K562 (cell line): ENCODE data around the gene NAV2. TPM values are rescaled to one million over a fixed set of nuclear protein-coding genes. Genes with fewer than 3 reads are reported as not detected.

Experiments used
- ATAC-seq: fragments of 200-7000 bp; cut with Tn5 transposase; 3 replicates; pipeline ENCODE4 v1.9.1; 2020; ENCODE audit warnings: moderate library complexity
- BruUV-seq: library from RNA; stranded (reverse); fragments of 400-500 nt; replicated peaks from 2 replicates; lab custom pipeline; 2021; lab: Mats Ljungman, UMichigan
- CTCF ChIA-PET: fragments of 300-600 bp; formaldehyde crosslinking; extraction: SDS; loops from one replicate; lab custom pipeline; 2021; ENCODE audit warnings: low intra/inter-chr PET ratio; lab: Yijun Ruan, JAX
- POLR2A ChIA-PET: fragments of 300-600, 350-650 bp; sonication (Branson Sonifier 250); formaldehyde crosslinking; extraction: SDS; loops from one replicate; lab custom pipeline; 2021; ENCODE audit warnings: antibody characterized with exemption, inconsistent platforms; lab: Yijun Ruan, JAX
- DNase-seq, 4 experiments: peaks; one replicate each; pipeline versions ENCODE4 v3.0.0 to v3.0.0-alpha.2; 2011 to 2018; ENCODE audit warnings: low spot score in 3 of 4, mixed read lengths in 3 of 4; ENCODE audit errors: extremely low read depth in 1 of 4
- FAIRE-seq: peaks from 2 replicates; lab custom pipeline; 2011; peaks lifted over from hg19 to GRCh38; lab: Jason Lieb, UNC
- H2AFZ ChIP-seq: 2 replicates; pipeline ENCODE4 v1.6.0; 2011; ENCODE audit warnings: low read depth, low read length, control low read depth, inconsistent platforms
- H3K27ac ChIP-seq: fragments of 200-600 bp; 3 replicates; pipeline ENCODE4 v1.8.0; 2011; ENCODE audit warnings: low read depth, mild to moderate bottlenecking, control low read depth, inconsistent platforms, low read length, moderate library complexity, mixed read lengths; ENCODE audit errors: extremely low read depth
- H3K27me3 ChIP-seq, 2 experiments: fragments of 300-600 bp in 1 of 2; 2 replicates in 1 of 2; 3 replicates in 1 of 2; pipeline versions ENCODE4 v1.6.0 to v1.8.0; 2011; ENCODE audit warnings: inconsistent platforms in 2 of 2, low read length in 2 of 2, mild to moderate bottlenecking in 1 of 2, mixed read lengths in 1 of 2, moderate library complexity in 1 of 2; ENCODE audit not compliant: control insufficient read depth in 2 of 2, insufficient read depth in 2 of 2
- H3K36me3 ChIP-seq: fragments of 300-600 bp; 3 replicates; pipeline ENCODE4 v1.8.0; 2011; ENCODE audit warnings: mild to moderate bottlenecking, low read length, inconsistent platforms; ENCODE audit not compliant: control insufficient read depth, insufficient read depth
- H3K4me1 ChIP-seq, 2 experiments: fragments of 200-600 bp in 1 of 2; replicated peaks in 1 of 2; 2 replicates in 1 of 2; 3 replicates in 1 of 2; pipeline versions ENCODE4 v1.5.1 to v1.8.0; 2011; ENCODE audit warnings: inconsistent platforms in 2 of 2, low read length in 2 of 2, mild to moderate bottlenecking in 1 of 2, mixed read lengths in 1 of 2, moderate library complexity in 1 of 2; ENCODE audit not compliant: control insufficient read depth in 2 of 2, insufficient read depth in 2 of 2
- H3K4me2 ChIP-seq: 2 replicates; pipeline ENCODE4 v1.6.1; 2011; ENCODE audit warnings: low read length, control low read depth, inconsistent platforms, mixed read lengths; ENCODE audit not compliant: insufficient read depth
- H3K4me3 ChIP-seq: fragments of 200-600 bp; sonication (generic), shearing (Covaris generic); 2 replicates; pipeline ENCODE4 v1.5.1; 2016; ENCODE audit warnings: control low read depth, inconsistent platforms
- H3K79me2 ChIP-seq: fragments of 200-600 bp; 3 replicates; pipeline ENCODE4 v1.8.0; 2011; ENCODE audit warnings: low read length, inconsistent platforms; ENCODE audit not compliant: control insufficient read depth, insufficient read depth
- H3K9ac ChIP-seq, 2 experiments: 2 replicates each; pipeline versions ENCODE4 v1.6.0 to v1.6.1; 2011; ENCODE audit warnings: low read depth in 2 of 2, low read length in 2 of 2, control low read depth in 1 of 2, inconsistent platforms in 1 of 2, mild to moderate bottlenecking in 1 of 2, mixed read lengths in 1 of 2; ENCODE audit not compliant: insufficient read depth in 1 of 2
- H3K9me1 ChIP-seq: one replicate; pipeline ENCODE4 v1.6.0; 2011; ENCODE audit warnings: inconsistent platforms, mild to moderate bottlenecking, low read length, moderate library complexity; ENCODE audit not compliant: control insufficient read depth, insufficient read depth
- H3K9me3 ChIP-seq: replicated peaks from 2 replicates; pipeline ENCODE4 v1.5.1; 2011; ENCODE audit warnings: low read depth, low read length, inconsistent platforms; ENCODE audit not compliant: control insufficient read depth, insufficient read depth
- H4K20me1 ChIP-seq: replicated peaks from 2 replicates; pipeline ENCODE4 v1.6.1; 2011; ENCODE audit warnings: low read length, inconsistent platforms, mixed read lengths; ENCODE audit not compliant: control insufficient read depth, insufficient read depth
- CREBBP ChIP-seq: IDR thresholded peaks from one replicate; pipeline ENCODE4 v1.6.1; 2012; ENCODE audit warnings: low read depth, mild to moderate bottlenecking, control low read depth, inconsistent platforms, low read length
- FIP1L1 ChIP-seq: fragments of 200-400 bp; formaldehyde crosslinking; IDR thresholded peaks from 2 replicates; pipeline ENCODE4 v1.6.1; 2018; ENCODE audit warnings: mild to moderate bottlenecking, low read depth, low read length; ENCODE audit not compliant: poor library complexity, severe bottlenecking
- FOXK1 ChIP-seq: sonication (generic); formaldehyde crosslinking; IDR thresholded peaks from 2 replicates; pipeline ENCODE4 v1.8.0; 2022; ENCODE audit warnings: missing genetic modification reagents, mild to moderate bottlenecking, borderline replicate concordance
- MCM2 ChIP-seq: fragments of 450-650 bp; IDR thresholded peaks from 2 replicates; pipeline ENCODE4 v1.6.1; 2017; ENCODE audit warnings: low read depth, mild to moderate bottlenecking
- MEF2A ChIP-seq: IDR thresholded peaks from 2 replicates; pipeline ENCODE4 v1.6.1; 2011; ENCODE audit warnings: low read depth, mild to moderate bottlenecking, low read length, moderate library complexity; ENCODE audit not compliant: control insufficient read depth
- NFIC ChIP-seq: fragments of 450-650 bp; IDR thresholded peaks from 2 replicates; pipeline ENCODE4 v1.6.1; 2017; ENCODE audit warnings: mild to moderate bottlenecking, inconsistent platforms
- PHTF2 ChIP-seq: fragments of 250-450 bp; sonication (Bioruptor Pico); IDR thresholded peaks from 2 replicates; pipeline ENCODE4 v1.5.0; 2021; ENCODE audit warnings: mild to moderate bottlenecking
- POLR3A ChIP-seq: IDR thresholded peaks from 2 replicates; pipeline ENCODE4 v1.6.1; 2011; ENCODE audit warnings: borderline replicate concordance, mild to moderate bottlenecking, moderate library complexity; ENCODE audit not compliant: insufficient read length, insufficient read depth; ENCODE audit errors: extremely low read depth
- SLC30A9 ChIP-seq: fragments of 250-450 bp; sonication (Bioruptor Pico); IDR thresholded peaks from 2 replicates; pipeline ENCODE4 v1.8.0; 2022; ENCODE audit warnings: mild to moderate bottlenecking, moderate library complexity
- SNIP1 ChIP-seq: fragments of 450-650 bp; IDR thresholded peaks from 2 replicates; pipeline ENCODE4 v1.7.1; 2017; ENCODE audit warnings: low read depth, mild to moderate bottlenecking
- SPI1 ChIP-seq: IDR thresholded peaks from 2 replicates; pipeline ENCODE4 v1.6.1; 2011; ENCODE audit warnings: low read depth, low read length, control low read depth, borderline replicate concordance
- TAF15 ChIP-seq: fragments of 200-400 bp; formaldehyde crosslinking; IDR thresholded peaks from 2 replicates; pipeline ENCODE4 v1.6.1; 2017; ENCODE audit warnings: mild to moderate bottlenecking, low read depth, low read length, moderate library complexity
- ZNF184 ChIP-seq: sonication (generic); formaldehyde crosslinking; IDR thresholded peaks from 2 replicates; pipeline ENCODE4 v1.5.0; 2020; ENCODE audit warnings: missing genetic modification reagents
- ZNF75A ChIP-seq: fragments of 450-650 bp; formaldehyde crosslinking; IDR thresholded peaks from 2 replicates; pipeline ENCODE4 v1.4.0; 2020; ENCODE audit warnings: mild to moderate bottlenecking
- WGBS: fragments of 100-300 bp; shearing (Covaris generic); methylation state at CpG from one replicate; pipeline ENCODE4 v1.1.6; 2016; ENCODE audit warnings: low coverage, mixed read lengths; ENCODE audit not compliant: insufficient coverage; ENCODE audit errors: missing lambda C conversion rate; 5-methylcytosine and 5-hydroxymethylcytosine counted together
- in situ Hi-C: fragments of 300-500 bp; cut with MboI; formaldehyde crosslinking; loops from 4 replicates; pipeline ENCODE4 v1.15.0; 2018; ENCODE audit warnings: inconsistent platforms, mixed read lengths
- intact Hi-C: fragments of 100-400 bp; cut with micrococcal nuclease; formaldehyde crosslinking; loops from 2 replicates; pipeline ENCODE4 v1.14.2; 2022
- polyA plus RNA-seq, 8 experiments: library from polyadenylated mRNA; depleted of rRNA in 4 of 8; stranded (reverse) in 5 of 8; unstranded in 3 of 8; fragments of >200 nt; fragmentation: Nextera tagmentation in 2 of 8; fragmentation: Illumina TruSeq in 1 of 8; extraction: Ambion mirVana in 2 of 8; extraction: Trizol in 1 of 8; gene quantifications; 2 replicates each; pipeline versions ENCODE4 v1.2.1 to v1.2.3, GENCODE V29; 2011 to 2014; ENCODE audit warnings: inconsistent platforms in 1 of 8, missing spikeins in 1 of 8
- total RNA-seq, 7 experiments: library from RNA; depleted of rRNA in 6 of 7; stranded (reverse); fragments of >200 nt in 6 of 7; fragmentation: Illumina TruSeq in 2 of 7; extraction: Trizol in 2 of 7; gene quantifications; 2 replicates each; pipeline versions ENCODE4 v1.2.1 to v1.2.3, GENCODE V29; 2011 to 2021; ENCODE audit warnings: low replicate concordance in 1 of 7
- TF ChIP-seq, protein P1 (sequence below): fragments of 250-450 bp; sonication (Bioruptor Pico); IDR thresholded peaks from 2 replicates; pipeline ENCODE4 v1.5.0; 2020; ENCODE audit warnings: mild to moderate bottlenecking, borderline replicate concordance
- TF ChIP-seq, protein P2 (sequence below): fragments of 250-450 bp; sonication (Bioruptor Pico); IDR thresholded peaks from 2 replicates; pipeline ENCODE4 v1.4.0; 2020

Gene NAV2
- total and polyA plus RNA-seq, 9 of the 15 experiments (the other 6 are each of a cell fraction or from before 2014, with no cell fraction given): 0.03 to 0.35 (median 0.05) TPM

DNA sequence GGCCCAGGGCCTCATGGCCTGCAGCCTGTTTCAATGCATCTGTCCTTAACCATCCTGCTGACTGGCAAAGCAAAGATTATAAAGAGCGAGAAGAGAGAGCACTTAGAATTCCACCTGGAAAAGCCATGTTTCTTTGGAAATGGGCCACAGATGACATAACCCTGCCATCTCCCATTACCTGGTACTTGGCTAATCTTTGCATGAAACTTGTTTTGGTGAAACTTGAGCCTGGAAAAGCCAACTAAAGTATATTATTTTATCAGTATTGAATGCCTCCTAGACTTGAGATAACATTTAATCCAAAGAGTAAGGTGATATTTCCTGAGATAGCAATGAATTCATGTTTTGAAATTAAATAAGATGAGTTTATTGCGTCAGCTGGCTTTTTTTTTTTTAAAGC is 72.6 kb downstream of the NAV2 start:
- no peak for FAIRE-seq
- WGBS: 0% methylated on average over 2 of the region's 2 CpGs
- POLR2A ChIA-PET: no interaction called here

More for the DNA sequence above, 72.6 kb downstream of the NAV2 start:
- no peaks in the 10 kb centered on the region for H3K36me3 ChIP-seq
- BruUV-seq: no TSS peak
- intact Hi-C loops: no loop called here
- no peak overlapping the region for H3K27ac ChIP-seq
- H3K9me1 ChIP-seq: no peaks in the 10 kb centered on the region
- in situ Hi-C loops: no loop called here
- DNase-seq (no peak), ATAC-seq (no peak)
- CTCF ChIA-PET: no interaction called here
- H3K79me2 ChIP-seq: no peaks in the 10 kb centered on the region
- no peak overlapping the region for H3K4me2 ChIP-seq
- H2AFZ ChIP-seq: no peak overlapping the region
- H3K4me1 ChIP-seq: no peaks in the 10 kb centered on the region
- no peak overlapping the region for H3K4me3 ChIP-seq
- TF ChIP-seq SLC30A9 (CRISPR knock-in tag) (no peak), PHTF2 (no peak), TAF15 (no peak), FOXK1 (no peak), FIP1L1 (no peak), ZNF75A (CRISPR knock-in tag) (no peak), POLR3A (no peak), SNIP1 (no peak), ZNF184 (CRISPR knock-in tag) (no peak), CREBBP (no peak), MCM2 (no peak), MEF2A (no peak), SPI1 (no peak), NFIC (no peak)
- TF ChIP-seq, protein P1, sequence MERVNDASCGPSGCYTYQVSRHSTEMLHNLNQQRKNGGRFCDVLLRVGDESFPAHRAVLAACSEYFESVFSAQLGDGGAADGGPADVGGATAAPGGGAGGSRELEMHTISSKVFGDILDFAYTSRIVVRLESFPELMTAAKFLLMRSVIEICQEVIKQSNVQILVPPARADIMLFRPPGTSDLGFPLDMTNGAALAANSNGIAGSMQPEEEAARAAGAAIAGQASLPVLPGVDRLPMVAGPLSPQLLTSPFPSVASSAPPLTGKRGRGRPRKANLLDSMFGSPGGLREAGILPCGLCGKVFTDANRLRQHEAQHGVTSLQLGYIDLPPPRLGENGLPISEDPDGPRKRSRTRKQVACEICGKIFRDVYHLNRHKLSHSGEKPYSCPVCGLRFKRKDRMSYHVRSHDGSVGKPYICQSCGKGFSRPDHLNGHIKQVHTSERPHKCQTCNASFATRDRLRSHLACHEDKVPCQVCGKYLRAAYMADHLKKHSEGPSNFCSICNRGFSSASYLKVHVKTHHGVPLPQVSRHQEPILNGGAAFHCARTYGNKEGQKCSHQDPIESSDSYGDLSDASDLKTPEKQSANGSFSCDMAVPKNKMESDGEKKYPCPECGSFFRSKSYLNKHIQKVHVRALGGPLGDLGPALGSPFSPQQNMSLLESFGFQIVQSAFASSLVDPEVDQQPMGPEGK (CRISPR knock-in tag): no peak
- TF ChIP-seq, protein P2, sequence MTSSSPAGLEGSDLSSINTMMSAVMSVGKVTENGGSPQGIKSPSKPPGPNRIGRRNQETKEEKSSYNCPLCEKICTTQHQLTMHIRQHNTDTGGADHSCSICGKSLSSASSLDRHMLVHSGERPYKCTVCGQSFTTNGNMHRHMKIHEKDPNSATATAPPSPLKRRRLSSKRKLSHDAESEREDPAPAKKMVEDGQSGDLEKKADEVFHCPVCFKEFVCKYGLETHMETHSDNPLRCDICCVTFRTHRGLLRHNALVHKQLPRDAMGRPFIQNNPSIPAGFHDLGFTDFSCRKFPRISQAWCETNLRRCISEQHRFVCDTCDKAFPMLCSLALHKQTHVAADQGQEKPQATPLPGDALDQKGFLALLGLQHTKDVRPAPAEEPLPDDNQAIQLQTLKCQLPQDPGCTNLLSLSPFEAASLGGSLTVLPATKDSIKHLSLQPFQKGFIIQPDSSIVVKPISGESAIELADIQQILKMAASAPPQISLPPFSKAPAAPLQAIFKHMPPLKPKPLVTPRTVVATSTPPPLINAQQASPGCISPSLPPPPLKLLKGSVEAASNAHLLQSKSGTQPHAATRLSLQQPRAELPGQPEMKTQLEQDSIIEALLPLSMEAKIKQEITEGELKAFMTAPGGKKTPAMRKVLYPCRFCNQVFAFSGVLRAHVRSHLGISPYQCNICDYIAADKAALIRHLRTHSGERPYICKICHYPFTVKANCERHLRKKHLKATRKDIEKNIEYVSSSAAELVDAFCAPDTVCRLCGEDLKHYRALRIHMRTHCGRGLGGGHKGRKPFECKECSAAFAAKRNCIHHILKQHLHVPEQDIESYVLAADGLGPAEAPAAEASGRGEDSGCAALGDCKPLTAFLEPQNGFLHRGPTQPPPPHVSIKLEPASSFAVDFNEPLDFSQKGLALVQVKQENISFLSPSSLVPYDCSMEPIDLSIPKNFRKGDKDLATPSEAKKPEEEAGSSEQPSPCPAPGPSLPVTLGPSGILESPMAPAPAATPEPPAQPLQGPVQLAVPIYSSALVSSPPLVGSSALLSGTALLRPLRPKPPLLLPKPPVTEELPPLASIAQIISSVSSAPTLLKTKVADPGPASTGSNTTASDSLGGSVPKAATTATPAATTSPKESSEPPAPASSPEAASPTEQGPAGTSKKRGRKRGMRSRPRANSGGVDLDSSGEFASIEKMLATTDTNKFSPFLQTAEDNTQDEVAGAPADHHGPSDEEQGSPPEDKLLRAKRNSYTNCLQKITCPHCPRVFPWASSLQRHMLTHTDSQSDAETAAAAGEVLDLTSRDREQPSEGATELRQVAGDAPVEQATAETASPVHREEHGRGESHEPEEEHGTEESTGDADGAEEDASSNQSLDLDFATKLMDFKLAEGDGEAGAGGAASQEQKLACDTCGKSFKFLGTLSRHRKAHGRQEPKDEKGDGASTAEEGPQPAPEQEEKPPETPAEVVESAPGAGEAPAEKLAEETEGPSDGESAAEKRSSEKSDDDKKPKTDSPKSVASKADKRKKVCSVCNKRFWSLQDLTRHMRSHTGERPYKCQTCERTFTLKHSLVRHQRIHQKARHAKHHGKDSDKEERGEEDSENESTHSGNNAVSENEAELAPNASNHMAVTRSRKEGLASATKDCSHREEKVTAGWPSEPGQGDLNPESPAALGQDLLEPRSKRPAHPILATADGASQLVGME: no peak
- peaks cover 5 to 9% of the 10 kb centered on the region in 2 experiments; a peak in 2 of 5 replicates for H3K27me3 ChIP-seq
- no peak overlapping the region for H3K9ac ChIP-seq
- no peaks in the 10 kb centered on the region for H4K20me1 ChIP-seq
- H3K9me3 ChIP-seq: no peaks in the 10 kb centered on the region
